Fibroblast of pulmonary artery (primary cell): ENCODE measurements around the gene MBD3.

Experiments
- DNase-seq: peaks from one replicate; pipeline ENCODE4 v3.0.0-alpha.2; 2010; ENCODE audit warnings: low read depth
- H3K4me3 ChIP-seq: replicated peaks from 2 replicates; pipeline ENCODE4 v1.5.1; 2011; ENCODE audit warnings: low read depth, mild to moderate bottlenecking, control low read depth, low read length, moderate library complexity
- CTCF ChIP-seq: IDR thresholded peaks from 2 replicates; pipeline ENCODE4 v1.5.1; 2011; ENCODE audit warnings: mild to moderate bottlenecking, control low read depth, low read length, inconsistent platforms; ENCODE audit errors: missing control alignments

The MBD3 gene

GRCh38 chr19:1620502-1620901, 27.8 kb upstream of the MBD3 start:
- DNase-seq: no peak
- no peak overlapping the region for H3K4me3 ChIP-seq
- TF ChIP-seq CTCF: no peak

DNA sequence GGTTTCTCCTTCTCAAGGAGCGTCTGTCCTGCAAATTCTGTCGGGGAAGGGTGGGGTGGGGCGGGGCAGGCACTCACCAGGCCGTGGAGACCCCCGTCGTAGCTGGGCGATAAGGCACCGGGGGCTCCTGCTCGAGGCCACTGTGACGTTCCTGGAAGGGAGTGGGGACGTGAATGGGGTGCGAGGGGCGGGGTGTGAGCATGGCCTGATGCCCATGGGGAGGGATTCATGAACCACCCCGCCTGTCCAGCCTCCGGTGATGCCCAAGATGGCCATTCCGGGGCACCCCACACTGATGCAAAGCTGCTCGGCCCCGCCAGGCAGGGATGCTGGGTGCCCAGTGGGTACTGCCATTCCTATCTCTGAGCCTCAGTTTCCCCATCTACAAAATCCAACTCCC, 27.0 kb upstream of the MBD3 start:
- no peak for TF ChIP-seq CTCF

GRCh38 chr19:1619094-1619439, 26.4 kb upstream of the MBD3 start:
- DNase-seq: no peak
- no peak for TF ChIP-seq CTCF
- no peak overlapping the region for H3K4me3 ChIP-seq

More for the DNA sequence above, 27.0 kb upstream of the MBD3 start:
- no peak for DNase-seq
- no peak overlapping the region for H3K4me3 ChIP-seq

GRCh38 chr19:1618157-1619093, 25.8 kb upstream of the MBD3 start:
- no peak overlapping the region for H3K4me3 ChIP-seq
- peak; percentile 33 for TF ChIP-seq CTCF
- DNase-seq: peak; percentile 23

GRCh38 chr19:1616875-1617274, 24.2 kb upstream of the MBD3 start:
- TF ChIP-seq CTCF: no peak
- DNase-seq: no peak
- no peak overlapping the region for H3K4me3 ChIP-seq

GRCh38 chr19:1616396-1616795, 23.7 kb upstream of the MBD3 start:
- peak; percentile 65 for DNase-seq

More at GRCh38 chr19:1616396-1616795, 23.7 kb upstream of the MBD3 start:
- no peak for TF ChIP-seq CTCF
- H3K4me3 ChIP-seq: no peak overlapping the region
